IPS-20b (cell line): ENCODE data around the gene TSC22D1.
"Not testable (repeated sequence)": the region's sequence is repeated elsewhere in the genome, so short reads cannot be mapped to it uniquely, and the experiment has no call there.

ENCODE experiments used
- H3K27ac ChIP-seq: one replicate; pipeline ENCODE4 v1.5.1; 2013; ENCODE audit warnings: low read length
- H3K27me3 ChIP-seq: 2 replicates; pipeline ENCODE4 v1.6.1; 2013; ENCODE audit warnings: mild to moderate bottlenecking, low read length, inconsistent platforms; ENCODE audit not compliant: insufficient read depth
- H3K36me3 ChIP-seq: 2 replicates; pipeline ENCODE4 v1.6.1; 2013; ENCODE audit warnings: low read depth, mild to moderate bottlenecking, inconsistent platforms, low read length, moderate library complexity; ENCODE audit not compliant: insufficient read depth
- H3K4me1 ChIP-seq: 2 replicates; pipeline ENCODE4 v1.6.1; 2013; ENCODE audit warnings: mild to moderate bottlenecking, control low read depth, inconsistent platforms, low read length, moderate library complexity; ENCODE audit not compliant: insufficient read depth
- H3K4me3 ChIP-seq: 2 replicates; pipeline ENCODE4 v1.5.1; 2013; ENCODE audit warnings: mild to moderate bottlenecking, low read length, inconsistent platforms
- H3K9ac ChIP-seq: 2 replicates; pipeline ENCODE4 v1.6.1; 2013; ENCODE audit warnings: low read depth, mild to moderate bottlenecking, inconsistent platforms, low read length, moderate library complexity
- H3K9me3 ChIP-seq: 2 replicates; pipeline ENCODE4 v1.6.1; 2013; ENCODE audit warnings: mild to moderate bottlenecking, low read depth, low read length, inconsistent platforms; ENCODE audit not compliant: insufficient read depth

The TSC22D1 gene

GRCh38 chr13:44464471-44464870 is 111.7 kb downstream of the TSC22D1 start:
- Histone ChIP-seq H3K4me3 (no peak overlapping the region), H3K4me1 (peaks cover 5% of the 10 kb centered on the region; the same call in 1 of the 2 replicates), H3K9me3 (no peaks in the 10 kb centered on the region; the same call in 1 of the 2 replicates), H3K36me3 (no peaks in the 10 kb centered on the region; the same call in 1 of the 2 replicates), H3K9ac (no peak overlapping the region), H3K27ac (no peak overlapping the region), H3K27me3 (no peaks in the 10 kb centered on the region)

GRCh38 chr13:44463759-44464158 is 112.4 kb downstream of the TSC22D1 start:
- Histone ChIP-seq H3K36me3 (no peaks in the 10 kb centered on the region; the same call in 1 of the 2 replicates), H3K27ac (no peak overlapping the region), H3K4me3 (no peak overlapping the region), H3K27me3 (no peaks in the 10 kb centered on the region), H3K9ac (no peak overlapping the region), H3K4me1 (peaks cover 5% of the 10 kb centered on the region; the same call in 1 of the 2 replicates), H3K9me3 (no peaks in the 10 kb centered on the region; the same call in 1 of the 2 replicates)

GRCh38 chr13:44459674-44460073 is 116.5 kb downstream of the TSC22D1 start:
- Histone ChIP-seq H3K27ac (no peak overlapping the region), H3K9ac (no peak overlapping the region), H3K9me3 (no peaks in the 10 kb centered on the region; the same call in 1 of the 2 replicates), H3K27me3 (no peaks in the 10 kb centered on the region), H3K36me3 (no peaks in the 10 kb centered on the region; the same call in 1 of the 2 replicates), H3K4me1 (no peaks in the 10 kb centered on the region; the same call in 1 of the 2 replicates), H3K4me3 (no peak overlapping the region)

GRCh38 chr13:44458313-44458975 is 117.7 kb downstream of the TSC22D1 start:
- H3K9ac ChIP-seq = no peak overlapping the region
- no peaks in the 10 kb centered on the region; the same call in 1 of the 2 replicates for H3K36me3 ChIP-seq
- H3K4me3 ChIP-seq = no peak overlapping the region
- no peak overlapping the region for H3K27ac ChIP-seq
- H3K4me1 ChIP-seq = no peaks in the 10 kb centered on the region
- no peaks in the 10 kb centered on the region; the same call in 1 of the 2 replicates for H3K9me3 ChIP-seq
- no peaks in the 10 kb centered on the region for H3K27me3 ChIP-seq

- not testable (repeated sequence) for H3K9me3 ChIP-seq, H3K4me1 ChIP-seq, H3K36me3 ChIP-seq, H3K4me3 ChIP-seq, H3K27ac ChIP-seq, H3K27me3 ChIP-seq, H3K9ac ChIP-seq
These were observed 119.9 kb downstream of the TSC22D1 start for GRCh38 chr13:44456212-44456611.

GRCh38 chr13:44455769-44456168 is 120.4 kb downstream of the TSC22D1 start:
- no peaks in the 10 kb centered on the region for H3K4me1 ChIP-seq
- no peak overlapping the region for H3K4me3 ChIP-seq
- H3K9me3 ChIP-seq = no peaks in the 10 kb centered on the region; the same call in 1 of the 2 replicates
- no peak overlapping the region for H3K27ac ChIP-seq
- H3K27me3 ChIP-seq = no peaks in the 10 kb centered on the region
- H3K9ac ChIP-seq = no peak overlapping the region
- H3K36me3 ChIP-seq = no peaks in the 10 kb centered on the region; the same call in 1 of the 2 replicates

GRCh38 chr13:44453881-44454280 is 122.2 kb downstream of the TSC22D1 start:
- Histone ChIP-seq H3K9ac (no peak overlapping the region), H3K4me1 (no peaks in the 10 kb centered on the region), H3K36me3 (no peaks in the 10 kb centered on the region), H3K4me3 (no peak overlapping the region), H3K9me3 (no peaks in the 10 kb centered on the region), H3K27me3 (no peaks in the 10 kb centered on the region), H3K27ac (no peak overlapping the region)

- Histone ChIP-seq H3K27me3 (no peaks in the 10 kb centered on the region), H3K4me1 (no peaks in the 10 kb centered on the region), H3K36me3 (no peaks in the 10 kb centered on the region), H3K4me3 (no peak overlapping the region), H3K9me3 (no peaks in the 10 kb centered on the region), H3K9ac (no peak overlapping the region), H3K27ac (no peak overlapping the region)
These were observed 123.1 kb downstream of the TSC22D1 start for GRCh38 chr13:44453069-44453468.

GRCh38 chr13:44452418-44452817 is 123.7 kb downstream of the TSC22D1 start:
- H3K4me1 ChIP-seq = no peaks in the 10 kb centered on the region
- no peak overlapping the region for H3K4me3 ChIP-seq
- H3K9me3 ChIP-seq = no peaks in the 10 kb centered on the region

GRCh38 chr13:44451651-44452050 is 124.5 kb downstream of the TSC22D1 start:
- Histone ChIP-seq H3K9me3 (no peaks in the 10 kb centered on the region), H3K27ac (no peak overlapping the region), H3K27me3 (no peaks in the 10 kb centered on the region)

More at GRCh38 chr13:44452418-44452817, 123.7 kb downstream of the TSC22D1 start:
- Histone ChIP-seq H3K27me3 (no peaks in the 10 kb centered on the region), H3K9ac (no peak overlapping the region), H3K27ac (no peak overlapping the region), H3K36me3 (no peaks in the 10 kb centered on the region)

GRCh38 chr13:44451126-44451525 is 125.0 kb downstream of the TSC22D1 start:
- Histone ChIP-seq H3K9ac (no peak overlapping the region), H3K4me1 (no peaks in the 10 kb centered on the region), H3K9me3 (no peaks in the 10 kb centered on the region), H3K36me3 (no peaks in the 10 kb centered on the region), H3K27me3 (no peaks in the 10 kb centered on the region), H3K4me3 (no peak overlapping the region), H3K27ac (no peak overlapping the region)

More at GRCh38 chr13:44451651-44452050, 124.5 kb downstream of the TSC22D1 start:
- Histone ChIP-seq H3K9ac (no peak overlapping the region), H3K4me3 (no peak overlapping the region), H3K36me3 (no peaks in the 10 kb centered on the region), H3K4me1 (no peaks in the 10 kb centered on the region)
